ENCODE data around the gene MTMR11. TPM values are rescaled to one million over a fixed set of nuclear protein-coding genes. Genes with fewer than 3 reads are reported as not detected.

Gene MTMR11
- total and polyA plus RNA-seq, 2 of the 13 experiments (the other 11 are each of a cell fraction or from before 2014, with no cell fraction given): 0.49 to 2.8 TPM

DNA sequence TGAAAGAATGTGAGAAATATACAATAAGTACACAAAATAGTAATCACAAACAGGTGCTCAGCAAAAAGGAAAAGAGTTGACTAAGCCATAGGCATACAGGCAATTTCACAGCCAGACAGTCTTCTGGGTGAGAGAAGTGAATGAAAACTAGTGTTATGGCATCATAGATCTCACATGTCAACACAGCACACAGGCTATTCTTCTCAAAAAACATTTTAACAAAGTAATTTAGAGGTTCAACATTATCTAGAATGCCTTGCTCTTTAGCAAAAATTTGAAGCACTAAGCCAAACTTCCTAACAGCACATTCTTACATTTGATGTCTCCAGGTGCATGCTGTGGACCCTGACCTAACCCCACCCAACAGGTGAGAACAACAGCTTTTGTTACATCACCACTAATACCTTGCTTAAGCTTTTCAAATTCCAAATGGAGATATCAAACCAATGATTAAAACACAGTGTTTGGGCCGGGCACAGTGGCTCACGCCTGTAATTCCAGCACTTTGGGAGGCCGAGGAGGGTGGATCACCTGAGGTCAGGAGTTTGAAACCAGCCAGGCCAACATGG lies 43.4 kb upstream of the MTMR11 start:
- Histone ChIP-seq H3K4me2 (ENCODE audit: low read depth, low read length) (no peak overlapping the region), H4K20me1 (ENCODE audit: insufficient read depth, low read length) (peaks cover 5% of the 10 kb centered on the region), H3K27me3 (ENCODE audit: control insufficient read depth in 1 of 2, insufficient read depth in 2 of 2, low read length in 2 of 2) (no peaks in the 10 kb centered on the region; a peak in 1 of 5 replicates), H3K4me1 (ENCODE audit: insufficient read depth, low read length) (peaks cover 44% of the 10 kb centered on the region), H3K9ac (ENCODE audit: insufficient read depth, low read depth, low read length) (no peak overlapping the region), H3K79me2 (ENCODE audit: insufficient read depth, low read length) (peaks cover 5% of the 10 kb centered on the region), H3K4me3 (replicated peaks in 1 of 3; ENCODE audit: insufficient read depth in 1 of 3, low read depth in 2 of 3, low read length in 3 of 3) (no peak overlapping the region), H3K36me3 (replicated peaks in 1 of 2; ENCODE audit: control insufficient read depth in 1 of 2, insufficient read depth in 2 of 2, low read length in 2 of 2) (peaks cover 1 to 18% of the 10 kb centered on the region in 2 experiments), H3K27ac (ENCODE audit: extremely low read length, insufficient read depth, low read length) (no peak overlapping the region), H3K9me3 (ENCODE audit: low read length) (no peaks in the 10 kb centered on the region), H2AFZ (ENCODE audit: low read length) (no peak overlapping the region)
- TF ChIP-seq SALL2 (CRISPR knock-in tag; IDR thresholded peaks at IDR 0.05) (no peak), IRF2 (CRISPR knock-in tag; IDR thresholded peaks at IDR 0.05) (no peak), ELF1 (CRISPR knock-in tag; IDR thresholded peaks at IDR 0.05) (no peak), POGZ (CRISPR knock-in tag; IDR thresholded peaks at IDR 0.05) (no peak), ZNF790 (CRISPR knock-in tag; IDR thresholded peaks at IDR 0.05; ENCODE audit: borderline replicate concordance) (no peak), JARID2 (CRISPR knock-in tag; IDR thresholded peaks at IDR 0.05; ENCODE audit: insufficient replicate concordance) (no peak), HMG20A (CRISPR knock-in tag; IDR thresholded peaks at IDR 0.05; ENCODE audit: borderline replicate concordance) (no peak), NKX3-1 (CRISPR knock-in tag; IDR thresholded peaks at IDR 0.05) (no peak), ZNF530 (CRISPR knock-in tag; IDR thresholded peaks at IDR 0.05; ENCODE audit: low read depth) (no peak), NFE2L2 (IDR thresholded peaks at IDR 0.05; ENCODE audit: low read length) (no peak), ZBTB3 (CRISPR knock-in tag; IDR thresholded peaks at IDR 0.05; ENCODE audit: borderline replicate concordance, low read depth) (no peak), SOX5 (CRISPR knock-in tag; IDR thresholded peaks at IDR 0.05; ENCODE audit: borderline replicate concordance) (no peak)
- TF ChIP-seq, protein P1, sequence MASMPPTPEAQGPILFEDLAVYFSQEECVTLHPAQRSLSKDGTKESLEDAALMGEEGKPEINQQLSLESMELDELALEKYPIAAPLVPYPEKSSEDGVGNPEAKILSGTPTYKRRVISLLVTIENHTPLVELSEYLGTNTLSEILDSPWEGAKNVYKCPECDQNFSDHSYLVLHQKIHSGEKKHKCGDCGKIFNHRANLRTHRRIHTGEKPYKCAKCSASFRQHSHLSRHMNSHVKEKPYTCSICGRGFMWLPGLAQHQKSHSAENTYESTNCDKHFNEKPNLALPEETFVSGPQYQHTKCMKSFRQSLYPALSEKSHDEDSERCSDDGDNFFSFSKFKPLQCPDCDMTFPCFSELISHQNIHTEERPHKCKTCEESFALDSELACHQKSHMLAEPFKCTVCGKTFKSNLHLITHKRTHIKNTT (CRISPR knock-in tag; IDR thresholded peaks at IDR 0.05): no peak
- TF ChIP-seq, protein P2, sequence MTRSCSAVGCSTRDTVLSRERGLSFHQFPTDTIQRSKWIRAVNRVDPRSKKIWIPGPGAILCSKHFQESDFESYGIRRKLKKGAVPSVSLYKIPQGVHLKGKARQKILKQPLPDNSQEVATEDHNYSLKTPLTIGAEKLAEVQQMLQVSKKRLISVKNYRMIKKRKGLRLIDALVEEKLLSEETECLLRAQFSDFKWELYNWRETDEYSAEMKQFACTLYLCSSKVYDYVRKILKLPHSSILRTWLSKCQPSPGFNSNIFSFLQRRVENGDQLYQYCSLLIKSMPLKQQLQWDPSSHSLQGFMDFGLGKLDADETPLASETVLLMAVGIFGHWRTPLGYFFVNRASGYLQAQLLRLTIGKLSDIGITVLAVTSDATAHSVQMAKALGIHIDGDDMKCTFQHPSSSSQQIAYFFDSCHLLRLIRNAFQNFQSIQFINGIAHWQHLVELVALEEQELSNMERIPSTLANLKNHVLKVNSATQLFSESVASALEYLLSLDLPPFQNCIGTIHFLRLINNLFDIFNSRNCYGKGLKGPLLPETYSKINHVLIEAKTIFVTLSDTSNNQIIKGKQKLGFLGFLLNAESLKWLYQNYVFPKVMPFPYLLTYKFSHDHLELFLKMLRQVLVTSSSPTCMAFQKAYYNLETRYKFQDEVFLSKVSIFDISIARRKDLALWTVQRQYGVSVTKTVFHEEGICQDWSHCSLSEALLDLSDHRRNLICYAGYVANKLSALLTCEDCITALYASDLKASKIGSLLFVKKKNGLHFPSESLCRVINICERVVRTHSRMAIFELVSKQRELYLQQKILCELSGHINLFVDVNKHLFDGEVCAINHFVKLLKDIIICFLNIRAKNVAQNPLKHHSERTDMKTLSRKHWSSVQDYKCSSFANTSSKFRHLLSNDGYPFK (CRISPR knock-in tag; IDR thresholded peaks at IDR 0.05; ENCODE audit: borderline replicate concordance): no peak
- DNase-seq (ENCODE audit: low spot score) (no peak), FAIRE-seq (no peak), ATAC-seq (no peak)
- 97% methylated on average over 3 of the region's 3 CpGs for WGBS (ENCODE audit: low lambda C conversion rate)
- POLR2A ChIA-PET: no interaction called here
- no TSS peak for BruUV-seq (replicated peaks)
- in situ Hi-C loops (cut with HindIII; ENCODE audit: extremely low pct_ligation_motif_present, low pct_unique_long_range_greater_than_20kb) (no loop called here), intact Hi-C loops (cut with micrococcal nuclease; ENCODE audit: unreplicated experiment) (loop anchor here (5.0 kb wide), 2 partner anchors 42 to 87 kb away; partner anchors contain the start of gene VPS45)
- CTCF ChIA-PET (ENCODE audit: low intra/inter-chr PET ratio, low total read pairs): no interaction called here
